Measurements from ENCODE around the gene PARD6G. TPM values are rescaled to one million over a fixed set of nuclear protein-coding genes. Genes with fewer than 3 reads are reported as not detected.

Gene PARD6G
- total and polyA plus RNA-seq, 10 of the 15 experiments (the other 5 are each of a cell fraction or from before 2014, with no cell fraction given): 0.20 to 2.0 (median 0.60) TPM

DNA sequence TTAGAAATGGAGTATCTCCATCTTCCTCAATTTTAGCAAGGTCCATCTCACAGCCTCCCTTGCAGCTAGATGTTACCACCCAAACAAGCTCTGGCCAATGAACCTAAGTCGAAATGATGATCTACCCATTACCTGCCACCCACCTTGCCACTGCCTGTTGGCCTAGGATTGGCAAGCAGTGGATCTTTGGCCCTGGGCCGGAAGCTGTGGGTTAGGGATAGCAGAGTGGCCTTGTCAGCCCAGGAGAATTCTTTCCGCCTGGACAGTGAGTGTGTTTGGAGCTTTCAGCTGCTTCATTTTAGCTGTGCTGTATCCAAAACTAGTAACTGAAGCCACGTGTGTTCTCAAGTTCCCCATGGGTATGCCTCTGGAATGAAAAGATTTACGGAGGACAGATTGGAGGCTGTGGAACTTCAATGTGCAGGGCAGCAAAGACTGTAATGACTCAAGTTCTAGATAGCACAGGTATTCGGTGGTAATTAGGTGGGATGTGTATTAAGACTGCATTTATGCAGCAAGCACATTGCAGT, 7.7 kb upstream of the PARD6G start:
- no peaks in the 10 kb centered on the region for H3K27me3 ChIP-seq (replicated peaks in 1 of 2; ENCODE audit: control insufficient read depth in 2 of 2, insufficient read depth in 2 of 2, low read length in 1 of 2)
- in situ Hi-C loops (cut with MboI): no loop called here
- no peaks in the 10 kb centered on the region; the same call in 2 of the 3 replicates for H3K9me3 ChIP-seq (replicated peaks; ENCODE audit: control insufficient read depth, insufficient read depth, low read length)

More for the DNA sequence above, 7.7 kb upstream of the PARD6G start:
- WGBS (ENCODE audit: insufficient coverage, insufficient replicate concordance, low lambda C conversion rate, missing lambda C conversion rate): 32% methylated on average over 6 of the region's 6 CpGs
- SMC1A ChIA-PET (ENCODE audit: uncharacterized antibody, unreplicated experiment): interaction anchor here (2.5 to 4.2 kb wide), 3 partner anchors 15 to 97 kb away, joined by 11 to 34 read pairs (median 19); no protein-coding TSS in a partner anchor
- no peaks in the 10 kb centered on the region for H4K20me1 ChIP-seq (ENCODE audit: control insufficient read depth, insufficient read depth)
- H3K36me3 ChIP-seq (ENCODE audit: control insufficient read depth in 2 of 2, insufficient read depth in 2 of 2, low read length in 1 of 2): no peaks in the 10 kb centered on the region
- intact Hi-C loops (cut with micrococcal nuclease; ENCODE audit: unreplicated experiment): no loop called here
- no peaks in the 10 kb centered on the region for H3K79me2 ChIP-seq (ENCODE audit: control insufficient read depth, insufficient read depth, low read length)
- H3K9ac ChIP-seq (ENCODE audit: control insufficient read depth, insufficient read depth, low read length): no peak overlapping the region
- TF ChIP-seq TCF12 (IDR thresholded peaks at IDR 0.05; ENCODE audit: low read depth, low read length): no peak
- TF ChIP-seq HSF1 (IDR thresholded peaks at IDR 0.05; ENCODE audit: low read depth, low read length): no peak
- TF ChIP-seq CBFB (IDR thresholded peaks at IDR 0.05; ENCODE audit: low read depth): no peak
- TF ChIP-seq ETV6 (conservative IDR thresholded peaks at IDR 0.05 in 1 of 2, IDR thresholded peaks at IDR 0.05 in 1 of 2; ENCODE audit: borderline replicate concordance in 1 of 2, low read depth in 1 of 2): no peak
- no peak for TF ChIP-seq MYC (IDR thresholded peaks at IDR 0.05; ENCODE audit: insufficient read depth, insufficient read length, insufficient replicate concordance, low read length, severe bottlenecking)
- TF ChIP-seq ELK1 (IDR thresholded peaks at IDR 0.05; ENCODE audit: low read depth, low read length): no peak
- TF ChIP-seq EZH2 (IDR thresholded peaks at IDR 0.05; ENCODE audit: borderline replicate concordance, control insufficient read depth, low read depth, low read length): no peak
- TF ChIP-seq ZBED1 (IDR thresholded peaks at IDR 0.05; ENCODE audit: borderline replicate concordance): no peak
- TF ChIP-seq KDM1A (IDR thresholded peaks at IDR 0.05; ENCODE audit: borderline replicate concordance): no peak
- no peak for TF ChIP-seq KLF5 (IDR thresholded peaks at IDR 0.05; ENCODE audit: partially characterized antibody)
- TF ChIP-seq IKZF1 (conservative IDR thresholded peaks at IDR 0.05): no peak
- no peak for TF ChIP-seq SUZ12 (IDR thresholded peaks at IDR 0.05; ENCODE audit: unreplicated experiment)
- no peak for TF ChIP-seq JUNB (IDR thresholded peaks at IDR 0.05)
- ATAC-seq (no peak), DNase-seq (ENCODE audit: low read depth, low spot score) (no peak), FAIRE-seq (no peak)
- no peak overlapping the region for H2AFZ ChIP-seq (ENCODE audit: control insufficient read depth, low read depth, low read length)
- no peaks in the 10 kb centered on the region for H3K4me1 ChIP-seq (ENCODE audit: control insufficient read depth, insufficient read depth, low read length)
- RAD21 ChIA-PET (ENCODE audit: unreplicated experiment): interaction anchor here (1.7 to 4.2 kb wide), 4 partner anchors 79 to 96 kb away, joined by 6 to 30 read pairs (median 14); no protein-coding TSS in a partner anchor
- no TSS peak for BruUV-seq (replicated peaks)
- POLR2A ChIA-PET: interaction anchor here (0.9 kb wide), 1 partner anchor 72 kb away, joined by 3 read pairs; no protein-coding TSS in a partner anchor
- CTCF ChIA-PET: interaction anchor here (0.6 to 5.0 kb wide), 7 partner anchors 10 to 232 kb away, joined by 3 to 75 read pairs (median 9); no protein-coding TSS in a partner anchor
- no peak overlapping the region for H3K27ac ChIP-seq (ENCODE audit: control insufficient read depth, insufficient read depth)
- no peak overlapping the region for H3K4me2 ChIP-seq (ENCODE audit: control insufficient read depth, insufficient read depth)
- H3K4me3 ChIP-seq: no peak overlapping the region

All from GM12878 (cell line).